ENCODE data around the gene LTB. TPM values are rescaled to one million over a fixed set of nuclear protein-coding genes. Genes with fewer than 3 reads are reported as not detected.

The LTB gene
- total RNA-seq, 4 donors from 2014 or later = not detected

DNA sequence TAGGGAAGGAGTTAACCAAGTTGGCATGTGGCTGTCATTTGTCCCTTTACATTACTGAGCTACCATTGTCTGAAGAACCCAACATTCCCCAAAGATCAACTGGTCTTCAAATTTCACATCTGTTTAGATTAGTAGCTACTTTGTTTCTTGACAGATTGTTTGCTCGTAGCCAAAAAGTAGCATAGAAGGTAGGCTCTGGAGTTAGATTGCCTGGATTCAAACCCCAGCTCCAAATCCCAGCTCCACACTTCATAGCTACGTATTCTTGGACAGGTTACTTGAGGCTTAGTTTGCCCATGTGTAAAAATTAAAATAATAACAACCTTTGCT is 33.7 kb downstream of the LTB start:
- Histone ChIP-seq H3K36me3 (peaks cover 38% of the 10 kb centered on the region), H3K4me3 (peak overlapping the region; percentile 40), H3K27me3 (no peaks in the 10 kb centered on the region), H3K27ac (peak overlapping the region; percentile 57), H3K4me1 (peaks cover 22% of the 10 kb centered on the region), H3K9me3 (no peaks in the 10 kb centered on the region)
- no peak for TF ChIP-seq EP300 (IDR thresholded peaks at IDR 0.05)
- TF ChIP-seq POLR2A (IDR thresholded peaks at IDR 0.05) = no peak
- no peak for TF ChIP-seq POLR2AphosphoS5 (IDR thresholded peaks at IDR 0.05)
- no peak for TF ChIP-seq CTCF (IDR thresholded peaks at IDR 0.05)
- WGBS = 87% methylated on average over 2 of the region's 2 CpGs
- no peak for DNase-seq (ENCODE audit: low spot score in 2 of 2)

- Histone ChIP-seq H3K4me3 (peak overlapping the region; percentile 40), H3K27ac (peak overlapping the region; percentile 57), H3K9me3 (no peaks in the 10 kb centered on the region), H3K36me3 (peaks cover 34% of the 10 kb centered on the region), H3K4me1 (peaks cover 25% of the 10 kb centered on the region), H3K27me3 (no peaks in the 10 kb centered on the region)
- peak in 1 of 2 donors; percentile 74 for DNase-seq (ENCODE audit: low spot score in 2 of 2)
- TF ChIP-seq EP300 (IDR thresholded peaks at IDR 0.05) = no peak
- no peak for TF ChIP-seq POLR2A (IDR thresholded peaks at IDR 0.05)
- TF ChIP-seq CTCF (IDR thresholded peaks at IDR 0.05) = no peak
- TF ChIP-seq POLR2AphosphoS5 (IDR thresholded peaks at IDR 0.05) = no peak
- 78% methylated on average over 24 of the region's 24 CpGs for WGBS
These were observed 34.3 kb downstream of the LTB start for GRCh38 chr6:31547727-31548543.

- H3K27ac ChIP-seq = peak within 1 kb of the TSS; percentile 57
- H3K27me3 ChIP-seq = no peaks in the 10 kb centered on the region
- H3K9me3 ChIP-seq = no peaks in the 10 kb centered on the region
- peak; percentile 98 for DNase-seq (ENCODE audit: low spot score in 2 of 2)
- WGBS = under 1% methylated on average over 25 of the region's 25 CpGs
- peak within 1 kb of the TSS; percentile 40 for H3K4me3 ChIP-seq
- peaks cover 31% of the 10 kb centered on the region for H3K36me3 ChIP-seq
- peaks cover 33% of the 10 kb centered on the region for H3K4me1 ChIP-seq
- TF ChIP-seq EP300 (IDR thresholded peaks at IDR 0.05) (no peak), CTCF (IDR thresholded peaks at IDR 0.05) (no peak), POLR2AphosphoS5 (IDR thresholded peaks at IDR 0.05) (peak in 2 of 3 donors; percentile 51 to 78), POLR2A (IDR thresholded peaks at IDR 0.05) (peak in 1 of 2 donors; percentile 54)
These were observed 35.1 kb downstream of the LTB start, which contains the start of gene NFKBIL1 for GRCh38 chr6:31546958-31547726. NFKBIL1 (plus strand) TSS chr6:31547608; CDS start chr6:31547695, 87 bp downstream.

- no peaks in the 10 kb centered on the region for H3K9me3 ChIP-seq
- peaks cover 34% of the 10 kb centered on the region for H3K4me1 ChIP-seq
- H3K4me3 ChIP-seq = peak within 1 kb of the TSS; percentile 40
- DNase-seq (ENCODE audit: low spot score in 2 of 2) = peak; percentile 94 to 95
- H3K27me3 ChIP-seq = no peaks in the 10 kb centered on the region
- TF ChIP-seq POLR2A (IDR thresholded peaks at IDR 0.05) = no peak
- no peak for TF ChIP-seq EP300 (IDR thresholded peaks at IDR 0.05)
- peak; percentile 97 for TF ChIP-seq CTCF (IDR thresholded peaks at IDR 0.05)
- TF ChIP-seq POLR2AphosphoS5 (IDR thresholded peaks at IDR 0.05) = peak in 2 of 3 donors; percentile 17 to 26
- peaks cover 27% of the 10 kb centered on the region for H3K36me3 ChIP-seq
- 6% methylated on average over 11 of the region's 11 CpGs for WGBS
- H3K27ac ChIP-seq = peak within 1 kb of the TSS; percentile 57
These were observed 35.8 kb downstream of the LTB start, which contains the start of gene ATP6V1G2 for GRCh38 chr6:31546339-31546957. ATP6V1G2 (minus strand) TSS chr6:31546608; CDS start chr6:31546559, 49 bp downstream.
